Measurements from ENCODE around the gene ARHGAP6. TPM values are rescaled to one million over a fixed set of nuclear protein-coding genes. Genes with fewer than 3 reads are reported as not detected.

Gene ARHGAP6
- total and polyA plus RNA-seq, 4 donors, result 6.0 to 18.2 (median 12.3) TPM

DNA sequence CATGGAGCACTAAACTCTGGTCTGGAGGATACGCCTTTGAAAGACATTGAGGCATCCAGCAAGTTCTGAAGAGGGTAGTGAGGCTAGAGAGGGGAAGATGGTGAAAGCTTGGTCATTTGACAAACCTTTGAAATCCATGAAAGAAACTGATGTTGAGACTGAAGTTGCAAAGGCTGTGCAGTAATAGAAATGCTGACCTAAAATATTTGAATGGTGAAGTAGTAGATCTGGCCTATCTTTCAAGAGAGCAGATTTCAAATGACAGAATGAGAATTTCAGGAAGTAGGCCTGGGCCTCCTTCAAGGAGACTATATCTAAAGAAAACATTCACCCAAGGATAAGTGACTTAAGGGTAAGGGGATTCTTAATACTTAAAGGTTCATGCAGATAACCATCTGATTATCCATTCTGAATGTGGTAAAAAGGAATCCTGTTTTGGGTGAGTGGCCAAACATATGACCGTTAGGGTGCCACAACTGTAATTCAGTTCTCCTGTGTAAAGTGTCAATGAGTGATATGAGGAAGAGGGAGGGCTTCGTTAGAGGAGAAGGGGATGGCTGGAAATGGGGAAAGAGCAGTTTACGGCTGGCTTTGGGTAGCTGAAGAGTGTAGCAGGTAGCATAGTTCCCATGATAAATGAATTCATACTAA is 310.3 kb downstream of the ARHGAP6 start:
- peaks cover 0 to 15% (median 12%) of the 10 kb centered on the region in 3 donors for H3K27me3 ChIP-seq (ENCODE audit: control insufficient read depth in 3 of 3, insufficient read depth in 3 of 3, low read length in 2 of 3)
- TF ChIP-seq, protein P1, sequence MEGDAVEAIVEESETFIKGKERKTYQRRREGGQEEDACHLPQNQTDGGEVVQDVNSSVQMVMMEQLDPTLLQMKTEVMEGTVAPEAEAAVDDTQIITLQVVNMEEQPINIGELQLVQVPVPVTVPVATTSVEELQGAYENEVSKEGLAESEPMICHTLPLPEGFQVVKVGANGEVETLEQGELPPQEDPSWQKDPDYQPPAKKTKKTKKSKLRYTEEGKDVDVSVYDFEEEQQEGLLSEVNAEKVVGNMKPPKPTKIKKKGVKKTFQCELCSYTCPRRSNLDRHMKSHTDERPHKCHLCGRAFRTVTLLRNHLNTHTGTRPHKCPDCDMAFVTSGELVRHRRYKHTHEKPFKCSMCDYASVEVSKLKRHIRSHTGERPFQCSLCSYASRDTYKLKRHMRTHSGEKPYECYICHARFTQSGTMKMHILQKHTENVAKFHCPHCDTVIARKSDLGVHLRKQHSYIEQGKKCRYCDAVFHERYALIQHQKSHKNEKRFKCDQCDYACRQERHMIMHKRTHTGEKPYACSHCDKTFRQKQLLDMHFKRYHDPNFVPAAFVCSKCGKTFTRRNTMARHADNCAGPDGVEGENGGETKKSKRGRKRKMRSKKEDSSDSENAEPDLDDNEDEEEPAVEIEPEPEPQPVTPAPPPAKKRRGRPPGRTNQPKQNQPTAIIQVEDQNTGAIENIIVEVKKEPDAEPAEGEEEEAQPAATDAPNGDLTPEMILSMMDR (IDR thresholded peaks at IDR 0.05; ENCODE audit: control extremely low read depth, extremely low read depth), result no peak
- 78 to 89% methylated on average over 4 of the region's 4 CpGs for WGBS, 2 donors
- H3K27ac ChIP-seq (ENCODE audit: low read depth in 1 of 2, low read length in 1 of 2), result no peak overlapping the region
- ATAC-seq (ENCODE audit: insufficient read depth, low FRiP score) (no peak), DNase-seq (no peak)
- no peaks in the 10 kb centered on the region for H3K36me3 ChIP-seq (ENCODE audit: control insufficient read depth in 4 of 4, insufficient read depth in 4 of 4, low read length in 4 of 4)
- H3K9me3 ChIP-seq (ENCODE audit: control insufficient read depth in 4 of 4, insufficient read depth in 3 of 4, low read length in 3 of 4), result no peaks in the 10 kb centered on the region
- H3K9ac ChIP-seq (ENCODE audit: insufficient read depth in 1 of 2, low read length in 2 of 2), result no peak overlapping the region
- H3K4me1 ChIP-seq (ENCODE audit: control insufficient read depth in 5 of 5, insufficient read depth in 5 of 5, low read length in 5 of 5), result peaks cover 0 to 3% (median 0%) of the 10 kb centered on the region in 5 donors
- no peak overlapping the region for H3K4me3 ChIP-seq

GRCh38 chrX:11352296-11352741 is 313.4 kb downstream of the ARHGAP6 start:
- Histone ChIP-seq H3K27me3 (ENCODE audit: control insufficient read depth in 3 of 3, insufficient read depth in 3 of 3, low read length in 2 of 3) (peaks cover 0 to 21% (median 8%) of the 10 kb centered on the region in 3 donors), H3K9me3 (ENCODE audit: control insufficient read depth in 4 of 4, insufficient read depth in 3 of 4, low read length in 3 of 4) (no peaks in the 10 kb centered on the region), H3K4me3 (no peak overlapping the region), H3K36me3 (ENCODE audit: control insufficient read depth in 4 of 4, insufficient read depth in 4 of 4, low read length in 4 of 4) (no peaks in the 10 kb centered on the region), H3K9ac (ENCODE audit: insufficient read depth in 1 of 2, low read length in 2 of 2) (no peak overlapping the region), H3K4me1 (ENCODE audit: control insufficient read depth in 5 of 5, insufficient read depth in 5 of 5, low read length in 5 of 5) (peaks cover 0 to 3% (median 0%) of the 10 kb centered on the region in 5 donors), H3K27ac (ENCODE audit: low read depth in 1 of 2, low read length in 1 of 2) (peak overlapping the region in 1 of 2 donors; percentile 31)
- DNase-seq (no peak), ATAC-seq (ENCODE audit: insufficient read depth, low FRiP score) (no peak)
- WGBS, 2 donors, result 75 to 100% methylated on average over 1 of the region's 1 CpG
- TF ChIP-seq, protein P1 (IDR thresholded peaks at IDR 0.05; ENCODE audit: control extremely low read depth, extremely low read depth), result no peak

- WGBS, 2 donors, result 44 to 58% methylated on average over 11 of the region's 11 CpGs
Observed at GRCh38 chrX:11351375-11352295, 314.1 kb downstream of the ARHGAP6 start.

More at GRCh38 chrX:11351375-11352295, 314.1 kb downstream of the ARHGAP6 start:
- Histone ChIP-seq H3K4me1 (ENCODE audit: control insufficient read depth in 5 of 5, insufficient read depth in 5 of 5, low read length in 5 of 5) (peaks cover 0 to 3% (median 0%) of the 10 kb centered on the region in 5 donors), H3K9me3 (ENCODE audit: control insufficient read depth in 4 of 4, insufficient read depth in 3 of 4, low read length in 3 of 4) (no peaks in the 10 kb centered on the region), H3K36me3 (ENCODE audit: control insufficient read depth in 4 of 4, insufficient read depth in 4 of 4, low read length in 4 of 4) (no peaks in the 10 kb centered on the region), H3K27ac (ENCODE audit: low read depth in 1 of 2, low read length in 1 of 2) (peak overlapping the region; percentile 53 to 92), H3K27me3 (ENCODE audit: control insufficient read depth in 3 of 3, insufficient read depth in 3 of 3, low read length in 2 of 3) (peaks cover 0 to 21% (median 7%) of the 10 kb centered on the region in 3 donors), H3K4me3 (no peak overlapping the region), H3K9ac (ENCODE audit: insufficient read depth in 1 of 2, low read length in 2 of 2) (peak overlapping the region in 1 of 2 donors; percentile 27)
- DNase-seq (peak; percentile 75 to 84 (median 76)), ATAC-seq (ENCODE audit: insufficient read depth, low FRiP score) (peak; percentile 12)
- TF ChIP-seq, protein P1 (IDR thresholded peaks at IDR 0.05; ENCODE audit: control extremely low read depth, extremely low read depth), result no peak

Data from lung (tissue), 12 donors.